ENCODE data around the gene MAD2L2.

DNA sequence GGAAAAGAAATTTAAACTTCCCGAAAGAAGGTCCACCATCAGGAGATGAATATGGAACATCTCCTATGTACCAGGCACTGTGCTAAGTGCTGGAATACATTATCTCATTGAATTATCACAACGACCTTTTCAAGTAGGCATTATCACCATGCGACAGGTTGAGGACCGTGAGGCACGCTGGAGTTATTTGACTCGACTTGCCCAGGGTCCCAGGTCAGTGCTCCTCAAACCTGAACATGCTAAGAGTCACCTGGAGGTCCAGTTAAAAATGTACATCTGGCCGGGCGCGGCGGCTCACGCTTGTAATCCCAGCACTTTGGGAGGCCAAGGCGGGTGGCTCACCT lies 39.1 kb upstream of the MAD2L2 start:
- TF ChIP-seq CTCF (IDR thresholded peaks at IDR 0.05), result no peak
- TF ChIP-seq POLR2AphosphoS5 (IDR thresholded peaks at IDR 0.05; ENCODE audit: low read depth, low read length), result no peak
- TF ChIP-seq SIN3A (IDR thresholded peaks at IDR 0.05; ENCODE audit: borderline replicate concordance, insufficient read depth, low read depth, low read length), result no peak
- TF ChIP-seq, protein P1, sequence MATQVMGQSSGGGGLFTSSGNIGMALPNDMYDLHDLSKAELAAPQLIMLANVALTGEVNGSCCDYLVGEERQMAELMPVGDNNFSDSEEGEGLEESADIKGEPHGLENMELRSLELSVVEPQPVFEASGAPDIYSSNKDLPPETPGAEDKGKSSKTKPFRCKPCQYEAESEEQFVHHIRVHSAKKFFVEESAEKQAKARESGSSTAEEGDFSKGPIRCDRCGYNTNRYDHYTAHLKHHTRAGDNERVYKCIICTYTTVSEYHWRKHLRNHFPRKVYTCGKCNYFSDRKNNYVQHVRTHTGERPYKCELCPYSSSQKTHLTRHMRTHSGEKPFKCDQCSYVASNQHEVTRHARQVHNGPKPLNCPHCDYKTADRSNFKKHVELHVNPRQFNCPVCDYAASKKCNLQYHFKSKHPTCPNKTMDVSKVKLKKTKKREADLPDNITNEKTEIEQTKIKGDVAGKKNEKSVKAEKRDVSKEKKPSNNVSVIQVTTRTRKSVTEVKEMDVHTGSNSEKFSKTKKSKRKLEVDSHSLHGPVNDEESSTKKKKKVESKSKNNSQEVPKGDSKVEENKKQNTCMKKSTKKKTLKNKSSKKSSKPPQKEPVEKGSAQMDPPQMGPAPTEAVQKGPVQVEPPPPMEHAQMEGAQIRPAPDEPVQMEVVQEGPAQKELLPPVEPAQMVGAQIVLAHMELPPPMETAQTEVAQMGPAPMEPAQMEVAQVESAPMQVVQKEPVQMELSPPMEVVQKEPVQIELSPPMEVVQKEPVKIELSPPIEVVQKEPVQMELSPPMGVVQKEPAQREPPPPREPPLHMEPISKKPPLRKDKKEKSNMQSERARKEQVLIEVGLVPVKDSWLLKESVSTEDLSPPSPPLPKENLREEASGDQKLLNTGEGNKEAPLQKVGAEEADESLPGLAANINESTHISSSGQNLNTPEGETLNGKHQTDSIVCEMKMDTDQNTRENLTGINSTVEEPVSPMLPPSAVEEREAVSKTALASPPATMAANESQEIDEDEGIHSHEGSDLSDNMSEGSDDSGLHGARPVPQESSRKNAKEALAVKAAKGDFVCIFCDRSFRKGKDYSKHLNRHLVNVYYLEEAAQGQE (IDR thresholded peaks at IDR 0.05; ENCODE audit: insufficient read depth in 1 of 2, low read depth in 2 of 2, low read length in 1 of 2), result no peak
- no peak for TF ChIP-seq TCF7L2 (IDR thresholded peaks at IDR 0.05; ENCODE audit: low read depth, low read length)

Data from Panc1 (cell line).